ENCODE data around the gene TMEM165. TPM values are rescaled to one million over a fixed set of nuclear protein-coding genes. Genes with fewer than 3 reads are reported as not detected.

The TMEM165 gene
- total RNA-seq, 2 experiments from 2014 or later: 44.8 to 46.0 TPM

GRCh38 chr4:55393461-55394320 lies 2.1 kb upstream of the TMEM165 start:
- DNase-seq: no peak
- Histone ChIP-seq H3K9me3 (ENCODE audit: control insufficient read depth in 1 of 2, insufficient read depth in 1 of 2, low read length in 2 of 2) (no peaks in the 10 kb centered on the region), H3K4me1 (ENCODE audit: insufficient read depth, low read length) (peaks cover 27% of the 10 kb centered on the region), H3K36me3 (ENCODE audit: insufficient read depth, low read length) (no peaks in the 10 kb centered on the region), H3K27me3 (ENCODE audit: control insufficient read depth in 1 of 2, insufficient read depth in 2 of 2, low read length in 2 of 2) (no peaks in the 10 kb centered on the region), H3K4me3 (ENCODE audit: low read length) (no peak overlapping the region), H3K27ac (ENCODE audit: low read depth in 1 of 2, low read length in 2 of 2) (no peak overlapping the region)
- Mint-ChIP-seq H3K27me3 (no peaks in the 10 kb centered on the region), H3K36me3 (ENCODE audit: low read depth) (peaks cover 18% of the 10 kb centered on the region), H3K27ac (no peak overlapping the region), H3K4me1 (ENCODE audit: low read depth) (peaks cover 33% of the 10 kb centered on the region), H3K4me3 (peak overlapping the region; percentile 32), H3K9me3 (no peaks in the 10 kb centered on the region)
- TF ChIP-seq CTCF (IDR thresholded peaks at IDR 0.05): no peak
- ChIA-PET POLR2A (interaction anchor here (0.8 to 3.7 kb wide), 2 partner anchors 19 to 152 kb away, joined by 4 to 37 read pairs; partner anchors contain the start of gene CLOCK), CTCF (interaction anchor here (1.4 kb wide), 1 partner anchor 48 kb away, joined by 4 read pairs; the partner anchor contains the start of gene SRD5A3)
- intact Hi-C loops (cut with DNase I, micrococcal nuclease): loop anchor here (2.0 to 5.0 kb wide), 3 partner anchors 47 to 554 kb away; partner anchors contain the start of genes CEP135 (in 1 of the 2), CLOCK (in 1 of the 2) and SRD5A3 (in 1 of the 2)
- no peak for ATAC-seq (ENCODE audit: poor library complexity)

DNA sequence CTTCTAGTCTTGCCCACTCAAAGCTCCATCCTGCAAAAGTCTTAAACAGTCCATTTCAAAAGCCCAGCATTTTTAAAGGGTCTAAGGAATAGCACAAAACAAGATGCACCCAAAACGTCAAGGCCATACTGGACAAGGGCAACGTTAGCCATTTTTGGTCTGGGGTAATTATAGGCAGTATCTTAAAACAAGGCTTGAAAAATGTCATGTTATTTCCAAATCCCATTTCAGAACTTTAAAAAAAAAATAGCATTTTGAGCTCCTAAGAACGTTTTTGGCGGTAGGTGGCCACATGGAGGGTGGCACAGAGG lies 584 bp upstream of the TMEM165 start:
- Mint-ChIP-seq H3K4me1 (ENCODE audit: low read depth) (peaks cover 42% of the 10 kb centered on the region), H3K27ac (peak overlapping the region; percentile 89), H3K9me3 (no peaks in the 10 kb centered on the region), H3K36me3 (ENCODE audit: low read depth) (peaks cover 27% of the 10 kb centered on the region), H3K4me3 (peak overlapping the region; percentile 97), H3K27me3 (no peaks in the 10 kb centered on the region)
- no peaks in the 10 kb centered on the region for H3K27me3 ChIP-seq (ENCODE audit: control insufficient read depth in 1 of 2, insufficient read depth in 2 of 2, low read length in 2 of 2)
- peak overlapping the region; percentile 73 to 94 for H3K27ac ChIP-seq (ENCODE audit: low read depth in 1 of 2, low read length in 2 of 2)
- DNase-seq (no peak), ATAC-seq (ENCODE audit: poor library complexity) (no peak)
- ChIA-PET CTCF (interaction anchor here (1.0 to 1.8 kb wide), 8 partner anchors 9 to 159 kb away, joined by 3 to 11 read pairs (median 4); partner anchors contain the start of gene SRD5A3), POLR2A (interaction anchor here (0.6 to 3.7 kb wide), 16 partner anchors 9 to 1564 kb away, joined by 3 to 37 read pairs (median 3); partner anchors contain the start of genes CLOCK, PPAT, REST and SRD5A3)
- peaks cover 34% of the 10 kb centered on the region for H3K4me1 ChIP-seq (ENCODE audit: insufficient read depth, low read length)
- H3K4me3 ChIP-seq (ENCODE audit: low read length): peak overlapping the region; percentile 79
- H3K36me3 ChIP-seq (ENCODE audit: insufficient read depth, low read length): no peaks in the 10 kb centered on the region
- H3K9me3 ChIP-seq (ENCODE audit: control insufficient read depth in 1 of 2, insufficient read depth in 1 of 2, low read length in 2 of 2): no peaks in the 10 kb centered on the region
- intact Hi-C loops (cut with DNase I, micrococcal nuclease): loop anchor here (1.0 to 5.0 kb wide), 5 partner anchors 47 to 457 kb away; partner anchors contain the start of genes CLOCK (in 2 of the 2), EXOC1 (in 1 of the 2) and SRD5A3 (in 1 of the 2)
- TF ChIP-seq CTCF (IDR thresholded peaks at IDR 0.05): peak; percentile 43

DNA sequence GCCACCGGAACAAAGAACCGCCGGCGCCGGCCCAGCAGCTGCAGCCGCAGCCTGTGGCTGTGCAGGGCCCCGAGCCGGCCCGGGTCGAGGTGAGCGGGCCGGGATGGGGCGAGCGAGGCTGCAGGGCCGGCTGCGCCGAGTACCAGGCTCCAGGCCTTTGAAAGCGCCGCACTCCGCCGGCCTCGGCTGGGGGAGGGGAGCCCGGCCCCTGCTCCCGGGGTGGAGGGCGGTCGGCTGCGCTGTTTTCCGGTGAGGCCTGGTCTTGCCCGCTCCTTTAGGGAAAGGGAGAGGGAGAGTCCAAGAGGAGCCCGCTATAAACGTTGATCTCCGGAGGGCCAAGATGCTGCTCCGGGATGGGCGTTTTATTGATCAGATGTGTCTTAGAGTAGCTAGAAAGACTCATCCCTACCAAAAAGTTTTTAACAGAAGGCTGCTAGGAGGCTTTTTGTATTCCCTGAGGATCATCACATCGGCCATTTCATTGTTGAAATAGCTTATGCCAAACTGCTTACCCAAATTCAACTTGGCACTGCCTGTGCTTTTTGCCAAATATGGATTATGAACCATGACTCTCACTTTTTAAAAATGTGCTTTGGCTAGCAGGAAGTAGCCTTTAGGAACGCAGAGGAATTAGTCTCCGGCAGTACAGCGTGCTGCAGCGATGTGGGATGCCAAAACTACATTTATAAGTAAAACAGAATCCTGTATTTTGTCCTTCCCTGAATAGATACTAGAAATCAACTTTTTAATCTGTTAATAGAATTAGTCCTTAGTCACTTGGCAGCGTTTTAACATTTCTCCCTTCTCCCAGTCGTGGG lies 760 bp downstream of the TMEM165 start:
- ChIA-PET POLR2A (interaction anchor here (0.9 to 3.7 kb wide), 6 partner anchors 10 to 552 kb away, joined by 3 to 37 read pairs (median 6); partner anchors contain the start of genes CEP135, CLOCK and SRD5A3), CTCF (interaction anchor here (1.0 to 1.8 kb wide), 3 partner anchors 12 to 158 kb away, joined by 3 to 11 read pairs (median 4); partner anchors contain the start of gene SRD5A3)
- H3K9me3 ChIP-seq (ENCODE audit: control insufficient read depth in 1 of 2, insufficient read depth in 1 of 2, low read length in 2 of 2): no peaks in the 10 kb centered on the region
- H3K4me3 Mint-ChIP-seq: peak overlapping the region; percentile 91
- no peaks in the 10 kb centered on the region for H3K27me3 ChIP-seq (ENCODE audit: control insufficient read depth in 1 of 2, insufficient read depth in 2 of 2, low read length in 2 of 2)
- ATAC-seq (ENCODE audit: poor library complexity) (no peak), DNase-seq (peak in 11 of 14 experiments; percentile 3 to 51 (median 22))
- no peak for TF ChIP-seq CTCF (IDR thresholded peaks at IDR 0.05)
- H3K27ac Mint-ChIP-seq: peak overlapping the region; percentile 73
- H3K4me1 ChIP-seq (ENCODE audit: insufficient read depth, low read length): peaks cover 34% of the 10 kb centered on the region
- H3K4me1 Mint-ChIP-seq (ENCODE audit: low read depth): peaks cover 51% of the 10 kb centered on the region
- H3K27me3 Mint-ChIP-seq: no peaks in the 10 kb centered on the region
- peaks cover 31% of the 10 kb centered on the region for H3K36me3 Mint-ChIP-seq (ENCODE audit: low read depth)
- peaks cover 6% of the 10 kb centered on the region for H3K36me3 ChIP-seq (ENCODE audit: insufficient read depth, low read length)
- peak overlapping the region; percentile 79 for H3K4me3 ChIP-seq (ENCODE audit: low read length)
- H3K27ac ChIP-seq (ENCODE audit: low read depth in 1 of 2, low read length in 2 of 2): peak overlapping the region; percentile 73 to 94
- intact Hi-C loops (cut with DNase I, micrococcal nuclease): loop anchor here (2.0 to 5.0 kb wide), 3 partner anchors 46 to 458 kb away; partner anchors contain the start of gene EXOC1 (in 1 of the 2)
- no peaks in the 10 kb centered on the region for H3K9me3 Mint-ChIP-seq

Measured in CD4-positive, alpha-beta T cell (primary cell).